ENCODE results near the gene RNF19B.

DNA sequence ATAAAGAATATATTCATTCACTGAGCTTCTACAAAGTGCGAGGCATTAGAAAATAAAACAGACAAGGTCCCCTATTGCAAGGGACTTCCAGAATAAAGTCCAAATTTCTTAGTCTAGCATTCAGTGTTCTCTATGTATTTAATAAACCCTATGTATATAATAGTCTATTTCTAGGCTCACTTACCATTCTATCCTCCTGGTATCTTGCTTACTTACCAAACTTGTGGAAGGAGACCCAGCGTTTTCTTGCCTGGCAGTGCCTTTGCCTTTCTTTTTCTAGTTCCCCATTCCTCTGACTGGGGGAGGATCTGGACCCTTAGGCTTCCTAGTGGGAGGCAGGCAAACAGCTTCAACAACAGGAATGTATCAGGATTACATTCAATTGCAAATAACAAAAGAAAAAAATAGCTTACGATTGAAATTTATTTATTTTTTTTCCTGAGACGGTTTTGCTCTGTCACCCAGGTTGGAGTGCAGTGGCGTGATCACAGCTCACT is 690 bp upstream of the RNF19B start:
- TF ChIP-seq, protein P1, sequence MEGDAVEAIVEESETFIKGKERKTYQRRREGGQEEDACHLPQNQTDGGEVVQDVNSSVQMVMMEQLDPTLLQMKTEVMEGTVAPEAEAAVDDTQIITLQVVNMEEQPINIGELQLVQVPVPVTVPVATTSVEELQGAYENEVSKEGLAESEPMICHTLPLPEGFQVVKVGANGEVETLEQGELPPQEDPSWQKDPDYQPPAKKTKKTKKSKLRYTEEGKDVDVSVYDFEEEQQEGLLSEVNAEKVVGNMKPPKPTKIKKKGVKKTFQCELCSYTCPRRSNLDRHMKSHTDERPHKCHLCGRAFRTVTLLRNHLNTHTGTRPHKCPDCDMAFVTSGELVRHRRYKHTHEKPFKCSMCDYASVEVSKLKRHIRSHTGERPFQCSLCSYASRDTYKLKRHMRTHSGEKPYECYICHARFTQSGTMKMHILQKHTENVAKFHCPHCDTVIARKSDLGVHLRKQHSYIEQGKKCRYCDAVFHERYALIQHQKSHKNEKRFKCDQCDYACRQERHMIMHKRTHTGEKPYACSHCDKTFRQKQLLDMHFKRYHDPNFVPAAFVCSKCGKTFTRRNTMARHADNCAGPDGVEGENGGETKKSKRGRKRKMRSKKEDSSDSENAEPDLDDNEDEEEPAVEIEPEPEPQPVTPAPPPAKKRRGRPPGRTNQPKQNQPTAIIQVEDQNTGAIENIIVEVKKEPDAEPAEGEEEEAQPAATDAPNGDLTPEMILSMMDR (IDR thresholded peaks at IDR 0.05) = no peak
- TF ChIP-seq POLR2A (IDR thresholded peaks at IDR 0.05) = no peak
